GM21529 (cell line): ENCODE data around the gene KRTAP10-1.
"Not testable (repeated sequence)": the region's sequence is repeated elsewhere in the genome, so short reads cannot be mapped to it uniquely, and the experiment has no call there.

Source experiments
- ATAC-seq: cut with Tn5 transposase; IDR thresholded peaks from one replicate; pipeline ENCODE4 v1.9.1; 2021; ENCODE audit not compliant: unreplicated experiment

KRTAP10-1 gene

GRCh38 chr21:44505673-44506278, 34.2 kb downstream of the KRTAP10-1 start:
- ATAC-seq, result no peak

DNA sequence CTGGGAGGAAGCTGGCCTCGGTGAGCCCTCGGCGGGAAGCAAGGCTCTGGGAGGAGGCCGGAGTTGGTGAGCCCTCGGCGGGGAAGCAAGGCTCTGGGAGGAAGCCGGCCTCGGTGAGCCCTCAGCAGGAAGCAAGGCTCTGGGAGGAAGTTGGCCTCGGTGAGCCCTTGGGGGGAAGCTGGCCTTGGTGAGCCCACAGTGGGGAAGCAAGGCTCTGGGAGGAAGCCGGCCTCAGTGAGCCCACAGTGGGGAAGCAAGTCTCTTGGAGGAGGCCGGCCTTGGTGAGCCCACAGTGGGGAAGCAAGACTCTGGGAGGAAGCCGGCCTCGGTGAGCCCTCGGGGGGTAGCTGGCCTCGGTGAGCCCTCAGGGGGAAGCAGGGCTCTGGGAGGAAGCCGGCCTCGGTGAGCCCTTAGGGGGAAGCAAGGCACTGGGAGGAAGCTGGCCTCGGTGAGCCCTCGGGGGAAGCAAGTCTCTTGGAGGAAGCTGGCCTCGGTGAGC, 36.0 kb downstream of the KRTAP10-1 start:
- no peak for ATAC-seq

DNA sequence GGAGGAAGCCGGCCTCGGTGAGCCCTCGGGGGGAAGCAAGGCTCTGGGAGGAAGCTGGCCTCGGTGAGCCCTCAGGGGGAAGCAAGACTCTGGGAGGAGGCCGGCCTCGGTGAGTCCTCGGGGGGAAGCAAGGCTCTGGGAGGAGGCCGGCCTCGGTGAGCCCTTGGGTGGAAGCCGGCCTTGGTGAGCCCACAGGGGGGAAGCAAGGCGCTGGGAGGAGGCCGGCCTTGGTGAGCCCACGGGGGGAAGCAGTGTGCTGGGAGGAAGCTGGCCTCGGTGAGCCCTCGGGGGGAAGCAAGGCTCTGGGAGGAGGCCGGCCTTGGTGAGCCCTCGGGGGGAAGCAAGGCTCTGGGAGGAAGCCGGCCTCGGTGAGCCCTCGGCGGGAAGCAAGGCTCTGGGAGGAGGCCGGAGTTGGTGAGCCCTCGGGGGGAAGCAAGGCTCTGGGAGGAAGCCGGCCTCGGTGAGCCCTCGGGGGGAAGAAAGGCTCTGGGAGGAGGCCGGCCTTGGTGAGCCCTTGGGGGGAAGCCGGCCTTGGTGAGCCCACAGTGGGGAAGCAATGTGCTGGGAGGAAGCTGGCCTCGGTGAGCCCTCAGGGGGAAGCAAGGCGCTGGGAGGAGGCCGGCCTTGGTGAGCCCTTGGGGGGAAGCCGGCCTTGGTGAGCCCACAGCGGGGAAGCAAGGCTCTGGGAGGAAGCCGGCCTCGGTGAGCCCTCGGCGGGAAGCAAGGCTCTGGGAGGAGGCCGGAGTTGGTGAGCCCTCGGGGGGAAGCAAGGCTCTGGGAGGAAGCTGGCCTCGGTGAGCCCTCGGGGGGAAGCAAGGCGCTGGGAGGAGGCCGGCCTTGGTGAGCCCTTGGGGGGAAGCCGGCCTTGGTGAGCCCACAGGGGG, 36.7 kb downstream of the KRTAP10-1 start:
- ATAC-seq, result not testable (repeated sequence)

- ATAC-seq, result no peak
These were observed 37.6 kb downstream of the KRTAP10-1 start for GRCh38 chr21:44502171-44502958.

- no peak for ATAC-seq
These were observed 39.9 kb downstream of the KRTAP10-1 start for GRCh38 chr21:44500111-44500510.

GRCh38 chr21:44499631-44500030, 40.4 kb downstream of the KRTAP10-1 start:
- ATAC-seq, result no peak

DNA sequence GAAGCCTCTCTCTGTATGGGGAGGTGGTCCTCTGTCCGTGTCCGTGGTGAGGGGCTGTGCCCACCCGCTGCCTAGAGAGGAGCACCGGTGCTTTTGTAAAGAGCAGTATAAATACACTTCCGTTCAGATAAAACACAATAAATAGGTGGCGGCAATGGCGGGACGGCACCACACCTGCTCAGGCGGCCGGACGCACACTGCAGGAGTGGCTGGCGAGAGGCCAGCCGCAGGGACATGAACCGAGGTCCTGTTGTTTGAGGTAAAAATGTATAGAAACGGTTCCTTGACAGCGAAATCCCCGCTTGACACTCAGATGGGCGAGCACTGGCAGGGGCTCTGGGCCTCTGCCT, 40.8 kb downstream of the KRTAP10-1 start:
- no peak for ATAC-seq

- no peak for ATAC-seq
These were observed 41.5 kb downstream of the KRTAP10-1 start for GRCh38 chr21:44498280-44499210.

DNA sequence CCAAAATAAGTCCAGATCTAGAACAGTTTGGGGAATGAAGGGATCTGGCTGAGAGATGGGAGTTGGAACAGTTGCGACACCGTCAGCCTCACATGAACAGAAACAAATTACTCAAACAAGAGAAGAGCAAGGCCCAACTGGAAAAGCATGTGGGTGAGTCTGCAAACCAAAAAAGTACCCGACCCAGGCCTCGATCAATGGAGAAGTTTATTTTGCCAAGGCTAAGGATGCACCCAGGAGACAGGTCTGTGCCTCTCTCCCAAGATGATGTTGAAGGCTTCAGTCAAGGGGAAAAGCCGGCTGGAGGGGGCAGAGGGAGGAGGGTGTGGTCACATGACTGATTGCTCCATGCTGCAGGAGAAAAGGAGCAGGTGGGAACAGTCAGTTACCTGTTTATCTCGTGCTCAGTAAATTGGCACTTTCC, 42.3 kb downstream of the KRTAP10-1 start:
- no peak for ATAC-seq

DNA sequence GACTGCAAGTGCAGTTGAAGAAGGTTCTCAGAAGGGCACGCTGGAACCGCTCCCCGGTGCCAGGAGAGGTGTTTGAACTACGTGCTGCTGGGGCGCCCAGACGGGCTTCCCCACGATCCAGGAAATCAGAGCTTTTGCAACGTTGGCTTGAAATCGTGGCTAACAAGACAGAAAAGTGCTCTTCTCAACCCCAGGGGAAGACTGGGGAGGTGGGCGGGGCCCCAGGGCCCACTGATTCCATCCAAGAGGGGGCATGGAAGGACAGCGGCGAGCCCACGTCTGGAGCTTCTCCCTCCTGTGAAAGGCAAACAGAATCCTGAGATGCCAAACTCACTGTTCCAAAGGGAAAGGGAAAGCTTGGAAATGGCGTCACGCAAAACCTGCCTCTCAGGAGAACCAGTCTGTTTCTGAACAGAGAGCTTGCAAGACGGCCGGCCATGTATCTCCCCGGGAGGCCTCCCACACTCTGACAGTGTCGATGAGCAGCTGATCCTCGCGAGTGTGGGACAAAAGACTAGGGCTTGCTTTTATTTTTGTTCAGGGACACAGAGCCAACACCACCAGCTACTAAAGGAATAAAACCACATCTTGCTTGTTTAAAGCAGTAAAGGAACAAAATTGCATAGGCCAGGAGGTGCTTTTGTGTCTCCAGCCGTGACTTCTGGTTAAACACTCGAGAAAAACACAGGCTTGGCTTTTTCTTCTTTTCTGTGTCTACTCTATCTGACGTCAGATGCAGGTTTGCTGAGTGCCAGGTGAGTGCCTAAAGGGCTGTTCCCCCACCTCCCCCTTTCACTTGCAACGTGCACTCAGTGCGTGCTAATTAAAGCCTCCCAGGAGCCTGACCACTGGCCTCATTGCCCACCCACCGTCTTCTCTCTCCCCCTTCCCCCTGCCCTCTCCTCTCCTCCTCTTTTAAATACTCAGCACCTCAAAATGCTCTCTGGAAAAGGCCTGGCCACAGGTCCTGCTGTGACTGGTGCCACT, 43.1 kb downstream of the KRTAP10-1 start:
- no peak for ATAC-seq

- ATAC-seq, result no peak
These were observed 44.1 kb downstream of the KRTAP10-1 start for GRCh38 chr21:44495611-44496563.

- ATAC-seq, result no peak
These were observed 45.0 kb downstream of the KRTAP10-1 start for GRCh38 chr21:44494956-44495355.

- ATAC-seq, result no peak
These were observed 45.6 kb downstream of the KRTAP10-1 start for GRCh38 chr21:44494418-44494817.

DNA sequence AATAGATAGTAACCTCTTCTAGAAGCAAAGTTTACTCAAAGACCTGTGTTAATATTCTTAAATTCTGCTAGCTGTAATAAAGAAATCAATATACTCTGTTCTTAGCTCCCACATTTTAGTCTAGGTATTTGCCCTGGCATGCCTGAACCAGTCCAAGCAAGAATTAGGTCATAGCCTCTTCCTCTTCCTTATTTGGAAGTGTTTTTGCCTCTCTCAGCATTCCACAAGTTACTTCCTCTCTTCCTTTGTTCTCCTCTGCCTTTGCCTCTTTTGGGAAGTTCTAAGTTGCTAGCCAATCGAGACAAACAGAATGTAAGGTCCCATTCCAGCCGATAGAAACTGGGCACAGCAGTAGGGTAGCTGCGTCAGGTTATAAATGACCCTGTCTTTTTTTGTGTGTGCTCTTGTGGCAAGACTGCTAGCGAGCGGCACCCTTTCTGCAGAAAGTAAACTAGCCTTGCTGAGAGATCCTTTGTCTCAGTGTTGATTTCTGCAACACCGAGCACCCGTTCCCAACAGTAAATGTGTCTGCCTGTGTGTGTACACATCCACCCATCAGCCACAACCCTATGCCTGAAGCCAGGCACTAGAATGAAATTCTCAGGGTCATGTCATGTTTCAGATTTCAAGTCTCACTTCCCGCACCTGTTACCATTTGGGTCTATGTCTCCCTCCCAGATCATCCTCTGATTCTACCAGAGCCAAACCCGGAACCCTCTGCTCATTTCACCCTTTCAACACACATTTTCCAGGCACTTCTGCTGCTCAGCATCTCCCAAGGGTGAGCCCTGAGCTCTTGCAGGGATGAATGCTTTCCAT, 47.2 kb downstream of the KRTAP10-1 start:
- no peak for ATAC-seq

- ATAC-seq, result no peak
These were observed 49.2 kb downstream of the KRTAP10-1 start for GRCh38 chr21:44490816-44491215.

- ATAC-seq, result no peak
These were observed 49.6 kb downstream of the KRTAP10-1 start for GRCh38 chr21:44490405-44490804.

DNA sequence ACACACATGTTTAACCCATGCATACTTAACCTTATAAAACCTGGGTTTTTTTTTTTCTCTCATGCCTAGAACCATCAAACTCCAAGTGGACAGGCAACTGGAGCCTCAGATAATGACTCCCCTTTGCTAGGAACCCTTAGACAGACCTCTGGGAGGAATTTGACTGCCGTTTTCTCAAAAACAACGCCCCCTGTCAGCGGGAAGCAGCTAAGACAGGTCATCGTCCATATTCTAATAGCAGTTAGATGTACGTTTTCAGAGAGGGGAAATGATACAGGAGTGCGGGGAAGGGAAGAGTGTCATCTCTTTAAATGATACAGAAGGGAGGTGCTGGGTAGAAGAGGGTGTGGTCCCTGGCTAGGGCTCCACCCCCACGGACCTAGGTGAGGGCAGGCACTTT, 50.0 kb downstream of the KRTAP10-1 start:
- ATAC-seq, result no peak
